Measurements from ENCODE around the gene PRKCZ.

Gene PRKCZ

DNA sequence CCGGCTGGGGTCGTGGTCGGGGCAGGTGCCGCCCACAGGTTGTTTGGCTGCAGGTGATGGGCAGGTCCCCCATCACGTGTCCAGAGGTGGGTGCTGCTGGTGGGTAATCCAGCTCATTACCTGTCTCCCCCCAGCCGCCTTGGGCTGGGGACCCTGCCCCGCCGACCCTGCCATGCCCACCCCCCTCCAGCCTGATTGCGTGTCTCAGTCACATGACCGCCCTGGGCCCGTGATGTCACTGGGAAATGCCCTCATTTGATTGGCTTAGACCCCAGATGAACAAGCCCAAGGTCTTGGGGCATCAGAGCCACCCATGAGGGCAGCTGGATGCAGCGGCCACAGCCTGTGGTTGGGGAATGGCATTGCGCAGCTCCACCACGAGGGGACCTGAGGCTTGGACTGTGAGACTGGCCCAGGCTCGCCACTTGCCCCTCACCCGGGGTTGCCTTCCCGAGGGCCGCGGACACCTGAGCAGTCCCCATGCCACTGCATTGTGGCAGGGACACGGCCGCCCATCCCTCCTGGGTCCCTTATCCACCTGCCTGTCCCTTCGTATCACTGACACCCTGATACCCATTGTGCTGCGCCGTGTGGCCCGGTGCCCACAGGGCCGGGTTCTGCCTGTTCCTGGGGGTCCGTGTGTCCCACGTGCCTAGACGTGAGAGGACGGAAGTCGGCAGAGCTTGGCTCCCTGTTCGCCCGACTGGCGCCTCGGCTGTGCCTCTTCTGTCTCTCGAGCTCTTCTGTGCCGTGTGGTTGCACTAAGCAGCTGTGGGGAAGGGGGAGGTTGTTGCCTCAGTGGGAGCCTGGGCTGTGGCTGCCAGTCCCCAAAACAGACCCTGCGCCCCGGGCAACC, 76.3 kb downstream of the PRKCZ start:
- TF ChIP-seq, protein P1, sequence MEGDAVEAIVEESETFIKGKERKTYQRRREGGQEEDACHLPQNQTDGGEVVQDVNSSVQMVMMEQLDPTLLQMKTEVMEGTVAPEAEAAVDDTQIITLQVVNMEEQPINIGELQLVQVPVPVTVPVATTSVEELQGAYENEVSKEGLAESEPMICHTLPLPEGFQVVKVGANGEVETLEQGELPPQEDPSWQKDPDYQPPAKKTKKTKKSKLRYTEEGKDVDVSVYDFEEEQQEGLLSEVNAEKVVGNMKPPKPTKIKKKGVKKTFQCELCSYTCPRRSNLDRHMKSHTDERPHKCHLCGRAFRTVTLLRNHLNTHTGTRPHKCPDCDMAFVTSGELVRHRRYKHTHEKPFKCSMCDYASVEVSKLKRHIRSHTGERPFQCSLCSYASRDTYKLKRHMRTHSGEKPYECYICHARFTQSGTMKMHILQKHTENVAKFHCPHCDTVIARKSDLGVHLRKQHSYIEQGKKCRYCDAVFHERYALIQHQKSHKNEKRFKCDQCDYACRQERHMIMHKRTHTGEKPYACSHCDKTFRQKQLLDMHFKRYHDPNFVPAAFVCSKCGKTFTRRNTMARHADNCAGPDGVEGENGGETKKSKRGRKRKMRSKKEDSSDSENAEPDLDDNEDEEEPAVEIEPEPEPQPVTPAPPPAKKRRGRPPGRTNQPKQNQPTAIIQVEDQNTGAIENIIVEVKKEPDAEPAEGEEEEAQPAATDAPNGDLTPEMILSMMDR (IDR thresholded peaks at IDR 0.05; ENCODE audit: low read length, missing control alignments) = no peak
- DNase-seq (ENCODE audit: low read depth) = no peak
- H3K4me3 ChIP-seq (replicated peaks; ENCODE audit: low read depth, low read length) = no peak overlapping the region

DNA sequence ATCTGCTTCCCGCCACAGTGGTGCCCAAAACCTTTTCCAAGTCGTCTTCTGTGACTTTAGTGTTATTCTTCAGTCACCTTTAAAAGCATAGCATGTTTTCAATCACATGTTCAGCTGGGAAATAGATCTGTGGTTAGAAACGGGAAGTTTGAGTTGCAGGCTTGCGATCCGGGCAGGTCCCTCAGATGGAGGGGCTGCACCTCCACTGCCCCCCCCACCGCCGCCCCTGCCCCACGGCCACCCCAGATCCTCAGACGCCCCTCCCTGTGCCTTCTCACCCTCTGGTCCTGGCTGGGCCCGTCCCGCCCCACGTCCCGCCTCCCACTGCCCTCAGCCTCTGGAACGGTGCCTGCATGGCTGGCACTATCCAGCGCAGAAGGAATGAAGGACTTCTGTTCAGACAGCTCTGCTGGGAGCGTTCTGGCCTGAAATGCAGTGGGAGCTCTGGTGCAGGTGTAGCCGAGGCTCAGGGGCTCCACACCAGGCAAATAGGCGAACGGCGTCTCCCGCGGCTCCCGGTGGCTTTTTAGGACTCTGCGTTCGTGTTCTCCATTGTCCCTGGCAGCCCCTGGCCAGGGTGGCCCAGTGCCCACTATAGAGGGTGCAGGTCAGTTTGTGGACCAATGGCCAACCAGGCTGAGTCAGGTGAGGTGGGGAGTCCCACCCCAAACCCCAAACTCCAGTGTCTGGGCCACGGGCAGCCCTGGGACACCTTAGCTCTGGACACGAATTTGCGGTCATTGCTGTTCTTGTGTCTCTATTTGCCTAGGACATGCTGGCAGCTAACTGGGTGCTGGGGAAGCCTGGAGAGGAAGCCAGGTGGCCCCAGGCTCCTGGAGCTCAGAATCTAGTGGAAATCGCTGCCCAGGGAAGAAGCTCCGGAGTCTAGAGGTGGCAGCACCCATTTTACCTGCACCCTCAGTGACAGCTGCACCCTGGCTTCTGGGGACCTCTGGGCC, 77.3 kb downstream of the PRKCZ start:
- no peak overlapping the region for H3K4me3 ChIP-seq (replicated peaks; ENCODE audit: low read depth, low read length)
- TF ChIP-seq, protein P1 (IDR thresholded peaks at IDR 0.05; ENCODE audit: low read length, missing control alignments) = no peak
- no peak for DNase-seq (ENCODE audit: low read depth)

DNA sequence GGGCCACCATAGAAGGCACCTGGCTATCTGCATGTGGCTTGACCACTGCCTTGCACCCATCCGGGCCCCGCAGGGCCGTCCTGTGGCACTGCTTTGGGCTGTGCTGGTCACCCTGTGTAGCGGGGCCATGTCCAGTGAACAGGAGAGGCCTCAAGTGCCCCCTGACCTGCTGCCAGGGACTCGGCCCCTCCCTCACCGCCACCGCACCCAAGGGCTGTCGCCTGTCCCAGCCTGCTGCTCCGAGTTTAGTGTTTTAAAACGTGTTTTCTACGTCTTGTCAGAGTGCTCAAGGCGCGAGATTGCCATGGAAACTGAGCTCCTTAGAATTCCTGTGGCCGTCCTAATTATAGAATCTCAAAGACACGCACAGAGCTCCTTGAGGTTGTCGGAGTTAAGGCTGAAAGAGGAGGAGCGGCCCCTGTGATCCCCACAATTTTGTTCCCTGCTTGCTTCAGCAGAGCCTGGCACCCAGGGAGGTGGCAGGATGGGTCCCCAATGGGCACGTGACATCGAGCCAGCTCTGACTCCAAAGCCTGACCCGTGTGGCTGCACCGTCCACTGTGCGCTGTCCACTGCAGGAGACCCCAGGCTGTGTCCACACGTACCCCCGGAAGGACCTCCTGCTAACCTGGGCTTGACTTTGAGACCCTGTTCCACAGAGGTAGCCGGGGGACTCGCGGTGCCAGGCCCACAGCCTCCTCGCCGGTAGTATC, 78.1 kb downstream of the PRKCZ start:
- TF ChIP-seq, protein P1 (IDR thresholded peaks at IDR 0.05; ENCODE audit: low read length, missing control alignments) = no peak
- DNase-seq (ENCODE audit: low read depth) = no peak
- H3K4me3 ChIP-seq (replicated peaks; ENCODE audit: low read depth, low read length) = no peak overlapping the region

DNA sequence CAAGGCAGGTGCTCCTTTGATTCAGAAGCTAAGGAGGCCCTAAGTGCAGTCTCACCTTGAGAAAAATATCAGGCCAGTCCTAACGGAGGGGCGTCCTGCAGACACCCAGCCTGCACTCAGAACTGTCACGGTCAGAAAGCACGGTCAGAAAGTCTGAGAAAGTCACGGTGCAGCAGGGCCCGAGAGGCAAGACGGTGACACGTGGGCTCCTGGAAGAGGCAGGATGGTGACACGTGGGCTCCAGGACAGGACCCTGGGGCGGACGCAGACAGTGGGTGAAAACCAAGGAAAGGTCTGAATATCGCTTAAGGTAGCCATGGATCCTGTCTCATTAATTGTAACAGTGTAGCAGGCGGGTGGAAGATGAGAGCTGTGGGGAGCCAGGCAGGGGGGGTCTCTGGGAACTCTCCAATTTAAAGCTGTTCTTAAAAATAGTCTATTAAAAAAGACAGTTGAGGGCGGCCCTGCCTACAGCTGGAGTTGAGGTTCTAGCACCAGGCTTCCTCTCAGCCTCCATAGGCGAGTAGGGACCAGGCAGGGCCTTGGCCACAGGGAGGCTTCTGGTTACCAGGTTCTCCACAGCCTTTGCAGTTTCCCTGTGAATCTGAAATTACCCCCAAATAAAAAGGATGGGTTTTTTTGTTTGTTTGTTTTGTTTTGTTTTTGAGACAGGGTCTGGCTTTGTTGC, 79.2 kb downstream of the PRKCZ start:
- H3K4me3 ChIP-seq (replicated peaks; ENCODE audit: low read depth, low read length) = no peak overlapping the region
- TF ChIP-seq, protein P1 (IDR thresholded peaks at IDR 0.05; ENCODE audit: low read length, missing control alignments) = no peak
- DNase-seq (ENCODE audit: low read depth) = no peak

DNA sequence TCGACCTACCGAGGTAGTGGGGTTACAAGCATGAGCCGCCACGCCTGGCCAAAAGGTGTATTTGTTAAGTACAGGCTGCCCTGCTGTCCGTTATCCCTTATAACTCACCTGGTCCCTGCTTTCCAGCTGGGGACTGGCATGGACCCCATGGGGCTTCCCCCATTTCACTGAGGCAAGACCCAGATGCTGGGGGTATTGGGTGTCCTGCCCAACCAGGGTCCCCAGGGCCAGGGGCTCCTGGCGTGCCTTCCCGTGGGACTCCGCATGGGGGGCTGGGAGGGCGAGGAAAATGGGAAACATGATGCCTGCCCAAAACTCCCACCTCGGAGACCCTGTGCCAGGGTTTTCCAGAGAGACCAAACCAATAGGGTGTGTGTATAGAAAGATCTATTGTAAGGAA, 79.9 kb downstream of the PRKCZ start:
- DNase-seq (ENCODE audit: low read depth) = no peak
- TF ChIP-seq, protein P1 (IDR thresholded peaks at IDR 0.05; ENCODE audit: low read length, missing control alignments) = no peak

DNA sequence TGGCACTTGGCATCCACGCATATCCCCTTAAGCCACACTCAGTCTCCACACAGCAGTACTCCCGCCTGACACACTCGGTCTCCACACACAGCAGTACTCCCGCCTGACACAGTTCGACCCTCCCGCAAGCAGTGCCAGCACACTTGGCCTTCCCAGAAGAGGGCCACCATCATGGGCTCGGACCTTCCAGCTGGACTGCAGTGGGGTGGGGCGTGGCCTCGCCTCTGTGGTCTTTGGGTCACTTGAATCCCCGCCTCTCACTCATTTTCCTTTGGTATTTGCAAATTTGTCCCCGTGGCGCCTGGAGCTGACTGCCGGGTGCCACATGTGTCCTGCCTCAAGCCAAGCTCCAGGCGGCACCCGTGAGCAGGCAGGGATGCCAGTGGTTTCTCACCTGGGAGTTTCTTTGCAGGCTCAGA, 80.7 kb downstream of the PRKCZ start:
- H3K4me3 ChIP-seq (replicated peaks; ENCODE audit: low read depth, low read length) = no peak overlapping the region
- no peak for DNase-seq (ENCODE audit: low read depth)
- TF ChIP-seq, protein P1 (IDR thresholded peaks at IDR 0.05; ENCODE audit: low read length, missing control alignments) = no peak

More for the DNA sequence above, 79.9 kb downstream of the PRKCZ start:
- no peak overlapping the region for H3K4me3 ChIP-seq (replicated peaks; ENCODE audit: low read depth, low read length)
